GM10847 (cell line): ENCODE data around the gene RPRML.

Experiments
- POLR2A ChIP-seq: IDR thresholded peaks from 2 replicates; pipeline ENCODE4 v1.6.1; 2011; ENCODE audit not compliant: insufficient read length; ENCODE audit errors: extremely low read depth

The RPRML gene

DNA sequence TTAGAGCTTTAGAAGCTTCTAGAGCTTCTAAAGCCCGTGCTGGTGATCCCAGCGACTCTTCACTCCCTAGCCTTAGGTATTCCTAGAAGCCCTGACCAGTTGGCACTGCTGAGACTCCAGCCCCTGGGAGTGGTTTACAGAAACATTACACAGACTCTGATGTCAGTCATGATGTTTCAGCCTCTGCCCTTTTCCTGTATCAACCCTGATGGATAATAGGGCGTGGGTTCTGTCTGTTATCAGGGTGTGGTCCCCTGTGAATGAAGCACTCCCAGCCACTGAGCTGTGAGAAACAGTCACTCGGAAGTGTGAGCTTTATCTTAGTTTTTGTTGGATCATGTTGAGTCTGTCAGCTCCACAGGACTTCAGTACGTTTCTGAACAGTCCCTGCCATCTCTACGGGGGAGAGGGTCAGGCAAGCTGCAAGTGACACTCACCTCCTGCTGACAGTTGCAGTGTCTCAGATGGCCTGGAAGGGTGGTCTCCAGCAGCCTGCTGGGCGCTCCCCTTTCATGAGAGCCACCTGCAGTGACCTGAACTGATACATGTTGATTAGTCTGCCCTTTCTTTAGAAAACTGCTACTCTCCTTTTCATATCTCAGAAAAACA, 43.3 kb downstream of the RPRML start:
- no peak for TF ChIP-seq POLR2A

DNA sequence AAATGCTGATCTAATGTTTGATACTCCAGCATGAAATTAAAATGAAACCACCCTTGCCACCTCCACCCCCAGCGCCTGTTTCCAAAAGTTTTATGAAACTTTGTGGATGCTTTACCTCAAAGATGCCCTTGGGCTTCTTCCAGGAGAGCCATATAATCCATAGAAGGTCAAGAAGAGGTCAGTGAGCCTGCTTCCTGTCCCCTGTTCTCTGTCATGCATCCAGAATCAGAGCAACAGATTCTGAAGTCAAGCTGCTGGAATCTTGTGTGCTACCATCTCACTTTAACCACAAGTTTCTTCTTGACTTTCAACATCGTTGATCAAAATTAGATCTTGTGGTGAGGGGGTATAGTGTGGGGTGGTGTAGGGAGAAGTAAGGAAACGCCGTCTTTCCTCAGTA, 47.5 kb downstream of the RPRML start:
- TF ChIP-seq POLR2A = no peak

DNA sequence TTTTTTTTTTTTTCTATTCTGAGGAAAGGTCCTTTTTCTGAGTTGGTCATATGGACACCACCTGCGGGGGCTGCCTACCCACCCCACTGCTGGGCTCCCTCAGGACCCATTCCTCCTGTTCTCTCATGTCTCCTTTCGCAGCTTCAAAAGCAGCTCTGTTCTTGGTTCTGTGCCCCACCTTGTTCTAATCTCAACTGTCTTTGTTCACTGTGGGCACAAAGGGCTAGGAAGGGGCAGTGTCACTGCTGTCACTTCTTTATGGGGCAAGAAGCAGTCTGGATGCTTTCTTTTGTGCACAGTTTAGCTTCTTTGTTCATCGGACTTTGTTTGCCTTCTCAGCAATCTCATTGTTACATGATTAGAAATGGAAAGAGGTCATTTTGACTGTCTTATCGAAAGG, 49.0 kb downstream of the RPRML start:
- TF ChIP-seq POLR2A = no peak

DNA sequence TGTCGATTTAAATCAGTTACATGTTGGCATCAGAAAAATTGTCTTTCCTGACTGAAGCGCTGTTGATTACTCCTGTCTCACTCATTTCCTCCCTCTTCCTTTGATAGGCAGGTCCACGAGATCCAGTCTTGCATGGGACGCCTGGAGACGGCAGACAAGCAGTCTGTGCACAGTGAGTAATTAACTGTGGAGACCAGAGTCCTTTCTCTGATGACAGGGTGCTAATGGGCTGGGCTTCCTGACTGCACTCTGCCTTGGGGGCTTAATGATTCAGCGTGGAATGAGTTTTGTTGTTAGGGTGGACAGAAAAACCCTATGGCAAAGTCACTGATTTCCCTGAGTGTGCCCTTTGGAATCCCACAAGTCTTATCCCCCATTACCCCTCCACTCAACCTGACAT, 49.6 kb downstream of the RPRML start:
- TF ChIP-seq POLR2A = no peak

DNA sequence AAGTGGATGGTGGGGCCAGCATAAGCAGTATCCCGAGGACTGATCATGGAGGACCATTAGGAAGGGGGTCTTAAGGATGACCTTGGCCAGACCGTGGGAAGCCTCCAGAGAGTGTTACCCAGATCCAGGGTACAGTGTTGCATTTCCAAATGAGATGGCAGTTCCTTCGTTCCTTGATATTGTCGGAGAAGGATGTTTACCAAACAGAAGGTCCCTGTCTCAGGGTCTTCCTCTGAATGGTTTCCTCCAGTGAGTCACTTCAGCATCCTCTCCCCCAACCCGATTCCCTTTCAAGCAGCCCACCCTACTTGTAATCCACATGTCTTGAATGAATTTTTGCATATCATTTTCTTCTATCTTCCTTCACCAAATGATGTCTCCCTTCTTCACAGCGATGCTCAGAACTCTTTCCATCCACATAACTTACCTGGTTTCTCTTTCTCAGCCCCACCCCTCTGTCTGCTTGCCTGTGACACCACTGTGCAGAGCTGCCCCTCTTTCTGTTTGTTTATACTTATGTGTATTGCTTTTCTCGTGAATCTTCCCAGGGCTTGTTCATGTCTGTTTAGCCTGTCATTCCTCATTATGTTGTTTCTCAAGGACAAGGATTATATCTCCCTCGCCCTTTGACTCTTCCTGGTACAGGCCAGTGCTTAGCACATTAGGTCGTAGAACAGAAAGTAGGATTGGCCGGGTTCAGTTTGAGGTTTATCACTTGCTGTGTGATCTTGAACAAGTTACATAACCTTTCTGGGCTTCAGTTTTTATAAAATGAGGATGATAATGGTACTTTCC, 50.4 kb downstream of the RPRML start:
- TF ChIP-seq POLR2A = no peak
